ENCODE measurements around the gene MDGA2. TPM values are rescaled to one million over a fixed set of nuclear protein-coding genes. Genes with fewer than 3 reads are reported as not detected.

Gene MDGA2
- total and polyA plus RNA-seq, 2 of the 4 experiments (the other 2 are of a cell fraction): 0.02 TPM; not detected in 1

- in situ Hi-C loops (cut with MboI; ENCODE audit: low sequenced_read_pairs): no loop called here
- no CpG with 5 or more reads among the region's 4 CpGs for WGBS, 2 experiments (ENCODE audit: extremely low coverage in 2 of 2, insufficient read length in 1 of 2)
Measured at GRCh38 chr14:47328376-47328775, 347.0 kb downstream of the MDGA2 start.

More at GRCh38 chr14:47328376-47328775, 347.0 kb downstream of the MDGA2 start:
- H3K27ac ChIP-seq (ENCODE audit: insufficient read depth, low read length): no peak overlapping the region
- H3K9ac ChIP-seq (ENCODE audit: low read depth, low read length): no peak overlapping the region
- no peak overlapping the region for H3K23ac ChIP-seq (ENCODE audit: low read depth, low read length)
- no peak overlapping the region for H4K8ac ChIP-seq (ENCODE audit: low read depth in 2 of 2, low read length in 2 of 2)
- no peak overlapping the region for H2BK5ac ChIP-seq (ENCODE audit: low read depth, low read length, poor library complexity, severe bottlenecking)
- no TSS peak for BruUV-seq (replicated peaks)
- peaks cover 3% of the 10 kb centered on the region; the same call in 1 of the 2 replicates for H3K9me3 ChIP-seq (ENCODE audit: control insufficient read depth, insufficient read depth, low read length)
- TF ChIP-seq NFE2L2 (IDR thresholded peaks at IDR 0.05; ENCODE audit: low read depth, low read length): no peak
- TF ChIP-seq CEBPB (IDR thresholded peaks at IDR 0.05; ENCODE audit: low read depth, low read length): no peak
- no peak for TF ChIP-seq POLR2A (IDR thresholded peaks at IDR 0.05; ENCODE audit: low read depth, low read length)
- TF ChIP-seq MXI1 (IDR thresholded peaks at IDR 0.05; ENCODE audit: borderline replicate concordance, low read depth, low read length): no peak
- no peak for TF ChIP-seq MAFK (IDR thresholded peaks at IDR 0.05; ENCODE audit: low read depth, low read length)
- TF ChIP-seq RAD21 (IDR thresholded peaks at IDR 0.05; ENCODE audit: low read length): no peak
- no peak for TF ChIP-seq FOS (IDR thresholded peaks at IDR 0.05; ENCODE audit: low read depth, low read length)
- no peak for TF ChIP-seq USF2 (IDR thresholded peaks at IDR 0.05; ENCODE audit: low read depth, low read length)
- TF ChIP-seq ELK1 (IDR thresholded peaks at IDR 0.05; ENCODE audit: borderline replicate concordance, low read depth, low read length): no peak
- no peak for TF ChIP-seq RCOR1 (IDR thresholded peaks at IDR 0.05; ENCODE audit: insufficient replicate concordance, low read length)
- no peak for TF ChIP-seq CTCF (conservative IDR thresholded peaks at IDR 0.05; ENCODE audit: low read depth, low read length)
- TF ChIP-seq RFX5 (IDR thresholded peaks at IDR 0.05; ENCODE audit: low read depth, low read length): no peak
- no peak for TF ChIP-seq MAZ (IDR thresholded peaks at IDR 0.05; ENCODE audit: borderline replicate concordance, low read depth, low read length)
- no peak for TF ChIP-seq CHD1 (IDR thresholded peaks at IDR 0.05; ENCODE audit: low read depth, low read length)
- no peak for TF ChIP-seq BHLHE40 (IDR thresholded peaks at IDR 0.05; ENCODE audit: low read depth, low read length)
- no peak for TF ChIP-seq SMC3 (IDR thresholded peaks at IDR 0.05; ENCODE audit: low read depth, low read length)
- no peak overlapping the region for H3K18ac ChIP-seq (ENCODE audit: low read depth, low read length)
- no peak overlapping the region for H2BK20ac ChIP-seq (ENCODE audit: low read depth, low read length)
- no peaks in the 10 kb centered on the region for H3K9me1 ChIP-seq (ENCODE audit: insufficient read depth, low read length)
- H2BK120ac ChIP-seq (ENCODE audit: low read depth, low read length): no peak overlapping the region
- no peaks in the 10 kb centered on the region for H3K36me3 ChIP-seq (ENCODE audit: control insufficient read depth, insufficient read depth, low read length)
- H2AK9ac ChIP-seq (replicated peaks; ENCODE audit: low read depth, low read length, poor library complexity): no peak overlapping the region
- no peak overlapping the region for H2AK5ac ChIP-seq (ENCODE audit: low read depth, low read length)
- H3K4me2 ChIP-seq (ENCODE audit: low read depth, low read length): no peak overlapping the region
- H4K5ac ChIP-seq (ENCODE audit: low read depth, low read length): no peak overlapping the region
- no peak overlapping the region for H4K91ac ChIP-seq (ENCODE audit: insufficient read depth, low read depth, low read length)
- H3K4me3 ChIP-seq (ENCODE audit: insufficient read depth, low read depth, low read length): no peak overlapping the region
- no peaks in the 10 kb centered on the region for H3K27me3 ChIP-seq (ENCODE audit: control insufficient read depth, insufficient read depth, low read length)
- H3K79me1 ChIP-seq (ENCODE audit: low read depth in 1 of 2, low read length in 2 of 2): no peaks in the 10 kb centered on the region
- no peak overlapping the region for H3K56ac ChIP-seq (ENCODE audit: extremely low read depth, insufficient read depth, low read length)
- no peak overlapping the region for H3K14ac ChIP-seq (replicated peaks; ENCODE audit: low read depth, low read length)
- dilution Hi-C loops (cut with HindIII; ENCODE audit: low sequenced_read_pairs, unreplicated experiment) (no loop called here), intact Hi-C loops (cut with micrococcal nuclease) (no loop called here)
- DNase-seq: no peak
- ATAC-seq (ENCODE audit: low read depth): no peak
- POLR2A ChIA-PET (ENCODE audit: unreplicated experiment): no interaction called here
- no peak overlapping the region for H2BK15ac ChIP-seq (ENCODE audit: low read depth, low read length)
- H3K4ac ChIP-seq (ENCODE audit: low read depth, low read length): no peak overlapping the region
- no peaks in the 10 kb centered on the region for H3K4me1 ChIP-seq (ENCODE audit: control insufficient read depth, insufficient read depth, low read length)
- no peak overlapping the region for H2AFZ ChIP-seq (replicated peaks; ENCODE audit: low read length, poor library complexity)
- CTCF ChIA-PET: no interaction called here
- H4K20me1 ChIP-seq (ENCODE audit: insufficient read depth, low read length): no peaks in the 10 kb centered on the region

Data from IMR-90 (cell line).